Nephron progenitor cell (in vitro differentiated cells): ENCODE results near the gene RXFP1.

ENCODE experiments used
- DNase-seq: peaks from one replicate; pipeline ENCODE4 v3.0.0; 2021
- H3K27ac Mint-ChIP-seq: 2 replicates; pipeline ENCODE4 v1.8.0; 2021; ENCODE audit warnings: mild to moderate bottlenecking, moderate library complexity, mixed read lengths
- H3K27me3 Mint-ChIP-seq: 2 replicates; pipeline ENCODE4 v1.8.0; 2021; ENCODE audit warnings: mild to moderate bottlenecking, low read depth, mixed read lengths; ENCODE audit not compliant: poor library complexity
- H3K36me3 Mint-ChIP-seq: 2 replicates; pipeline ENCODE4 v1.8.0; 2021; ENCODE audit warnings: low read depth, mixed read lengths
- H3K4me1 Mint-ChIP-seq: 2 replicates; pipeline ENCODE4 v1.8.0; 2021; ENCODE audit warnings: mixed read lengths
- H3K4me3 Mint-ChIP-seq: 2 replicates; pipeline ENCODE4 v1.8.0; 2021; ENCODE audit warnings: mild to moderate bottlenecking, moderate library complexity, mixed read lengths
- H3K9me3 Mint-ChIP-seq: 2 replicates; pipeline ENCODE4 v1.8.0; 2021; ENCODE audit warnings: mild to moderate bottlenecking, moderate library complexity, mixed read lengths
- TF ChIP-seq, protein P1 (sequence below): fragments of 200-600 bp; sonication (generic); IDR thresholded peaks from 2 replicates; pipeline ENCODE4 v1.5.0; 2021; ENCODE audit warnings: antibody characterized with exemption

Gene RXFP1

DNA sequence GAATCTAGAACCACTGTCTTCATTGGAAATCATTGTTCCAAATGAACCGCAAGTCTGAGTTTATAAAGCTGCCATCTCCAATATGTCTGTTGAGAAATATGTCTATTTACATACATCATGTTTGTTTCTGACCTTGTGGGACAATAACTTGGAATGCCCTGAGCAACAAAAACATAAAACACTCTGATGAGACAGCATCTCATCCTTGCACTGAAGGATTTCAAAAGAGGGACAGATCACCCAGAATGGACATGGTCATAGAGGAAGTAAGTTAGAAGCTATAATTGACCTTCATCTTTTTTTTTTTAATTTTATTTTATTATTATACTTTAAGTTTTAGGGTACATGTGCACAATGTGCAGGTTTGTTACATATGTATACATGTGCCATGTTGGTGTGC is 22.5 kb downstream of the RXFP1 start:
- TF ChIP-seq, protein P1, sequence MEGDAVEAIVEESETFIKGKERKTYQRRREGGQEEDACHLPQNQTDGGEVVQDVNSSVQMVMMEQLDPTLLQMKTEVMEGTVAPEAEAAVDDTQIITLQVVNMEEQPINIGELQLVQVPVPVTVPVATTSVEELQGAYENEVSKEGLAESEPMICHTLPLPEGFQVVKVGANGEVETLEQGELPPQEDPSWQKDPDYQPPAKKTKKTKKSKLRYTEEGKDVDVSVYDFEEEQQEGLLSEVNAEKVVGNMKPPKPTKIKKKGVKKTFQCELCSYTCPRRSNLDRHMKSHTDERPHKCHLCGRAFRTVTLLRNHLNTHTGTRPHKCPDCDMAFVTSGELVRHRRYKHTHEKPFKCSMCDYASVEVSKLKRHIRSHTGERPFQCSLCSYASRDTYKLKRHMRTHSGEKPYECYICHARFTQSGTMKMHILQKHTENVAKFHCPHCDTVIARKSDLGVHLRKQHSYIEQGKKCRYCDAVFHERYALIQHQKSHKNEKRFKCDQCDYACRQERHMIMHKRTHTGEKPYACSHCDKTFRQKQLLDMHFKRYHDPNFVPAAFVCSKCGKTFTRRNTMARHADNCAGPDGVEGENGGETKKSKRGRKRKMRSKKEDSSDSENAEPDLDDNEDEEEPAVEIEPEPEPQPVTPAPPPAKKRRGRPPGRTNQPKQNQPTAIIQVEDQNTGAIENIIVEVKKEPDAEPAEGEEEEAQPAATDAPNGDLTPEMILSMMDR: no peak
- H3K36me3 Mint-ChIP-seq: no peaks in the 10 kb centered on the region
- no peaks in the 10 kb centered on the region for H3K27me3 Mint-ChIP-seq

DNA sequence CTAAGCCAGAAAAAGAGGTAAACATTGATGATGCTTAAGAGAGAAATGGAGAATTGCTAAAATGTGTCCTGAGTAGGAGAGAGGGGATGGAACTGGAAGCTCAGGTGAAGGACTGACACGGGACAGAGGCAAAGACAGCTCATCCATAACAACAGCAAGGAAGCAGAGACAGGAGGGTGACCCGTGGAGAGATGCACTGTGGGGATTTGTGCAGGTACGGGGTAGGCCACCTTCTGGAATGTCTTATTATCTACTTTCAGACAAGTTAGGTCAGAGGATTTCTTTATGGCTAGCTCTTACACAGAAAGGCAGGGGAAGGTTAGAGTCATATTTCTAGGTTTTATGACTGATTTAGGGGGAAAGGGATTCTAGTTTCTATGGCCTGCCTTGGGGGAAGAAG is 31.7 kb downstream of the RXFP1 start:
- Mint-ChIP-seq H3K4me1 (no peaks in the 10 kb centered on the region), H3K9me3 (peaks cover 16% of the 10 kb centered on the region), H3K27ac (no peak overlapping the region), H3K36me3 (no peaks in the 10 kb centered on the region), H3K27me3 (no peaks in the 10 kb centered on the region), H3K4me3 (no peak overlapping the region)
- TF ChIP-seq, protein P1: no peak
- no peak for DNase-seq

More for the DNA sequence above, 22.5 kb downstream of the RXFP1 start:
- Mint-ChIP-seq H3K4me1 (no peaks in the 10 kb centered on the region), H3K4me3 (no peak overlapping the region), H3K9me3 (peaks cover 24% of the 10 kb centered on the region), H3K27ac (no peak overlapping the region)
- no peak for DNase-seq

DNA sequence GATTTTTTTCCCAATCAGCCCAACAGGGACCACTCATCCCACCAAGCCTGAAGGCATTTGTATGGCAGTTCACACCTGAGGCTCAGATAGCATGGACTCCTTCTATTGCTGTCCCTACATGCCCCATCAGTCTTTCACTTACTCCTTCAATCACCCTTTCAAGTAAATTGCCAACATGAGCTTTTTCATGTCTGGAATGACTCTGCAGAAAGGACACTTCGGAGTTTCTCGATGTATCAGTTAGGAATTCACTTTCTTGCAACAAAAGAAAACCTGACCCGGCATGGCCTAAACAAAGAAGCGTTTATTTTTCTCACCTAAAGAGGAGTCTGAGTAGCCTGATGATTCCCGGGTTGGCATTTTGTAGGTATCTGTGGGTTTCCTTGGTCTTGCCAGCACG is 38.6 kb downstream of the RXFP1 start:
- Mint-ChIP-seq H3K9me3 (no peaks in the 10 kb centered on the region), H3K27ac (no peak overlapping the region), H3K36me3 (no peaks in the 10 kb centered on the region), H3K4me1 (peaks cover 5% of the 10 kb centered on the region), H3K27me3 (no peaks in the 10 kb centered on the region), H3K4me3 (no peak overlapping the region)
- no peak for DNase-seq
- TF ChIP-seq, protein P1: no peak

DNA sequence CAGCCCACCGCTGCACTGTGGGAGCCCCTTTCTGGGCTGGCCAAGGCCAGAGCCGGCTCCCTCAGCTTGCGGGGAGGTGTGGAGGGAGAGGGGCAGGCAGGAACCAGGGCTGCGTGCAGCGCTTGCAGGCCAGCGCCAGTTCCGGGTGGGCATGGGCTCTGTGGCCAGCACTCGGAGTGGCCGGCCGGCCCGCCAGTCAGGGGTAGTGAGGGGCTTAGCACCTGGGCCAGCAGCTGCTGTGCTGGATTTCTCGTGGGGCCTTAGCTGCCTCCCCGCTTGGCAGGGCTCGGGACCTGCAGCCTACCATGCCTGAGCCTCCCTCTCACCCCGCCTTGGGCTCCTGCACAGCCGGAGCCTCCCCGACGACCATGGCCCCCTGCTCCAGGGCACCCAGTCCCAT is 45.2 kb downstream of the RXFP1 start:
- no peaks in the 10 kb centered on the region for H3K27me3 Mint-ChIP-seq
- no peak for DNase-seq
- no peaks in the 10 kb centered on the region for H3K9me3 Mint-ChIP-seq
- no peak overlapping the region for H3K27ac Mint-ChIP-seq
- TF ChIP-seq, protein P1: no peak
- no peaks in the 10 kb centered on the region for H3K36me3 Mint-ChIP-seq
- H3K4me1 Mint-ChIP-seq: no peaks in the 10 kb centered on the region
- H3K4me3 Mint-ChIP-seq: no peak overlapping the region

DNA sequence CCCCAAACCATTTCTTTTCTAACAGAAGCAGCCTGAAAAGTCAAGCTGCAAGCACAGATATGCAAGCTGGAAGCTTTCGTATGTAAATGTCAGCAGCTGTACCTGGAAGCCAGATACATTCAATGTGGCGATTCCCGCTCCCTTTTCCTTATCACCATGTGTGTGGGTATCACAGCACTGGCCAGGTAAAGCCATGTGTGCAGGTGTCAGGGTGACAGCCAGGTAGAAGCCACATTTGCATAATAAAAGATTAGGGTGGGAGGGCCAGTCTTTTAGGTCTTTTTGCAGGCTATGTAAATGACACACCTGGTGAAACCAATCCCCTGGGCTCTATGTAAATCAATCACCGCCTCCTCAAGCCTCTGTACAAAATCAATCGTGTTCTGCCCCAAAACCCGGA is 50.1 kb downstream of the RXFP1 start:
- TF ChIP-seq, protein P1: no peak
- H3K36me3 Mint-ChIP-seq: no peaks in the 10 kb centered on the region
- no peak overlapping the region for H3K4me3 Mint-ChIP-seq
- no peaks in the 10 kb centered on the region for H3K9me3 Mint-ChIP-seq
- no peak for DNase-seq
- no peaks in the 10 kb centered on the region for H3K4me1 Mint-ChIP-seq
- H3K27me3 Mint-ChIP-seq: peaks cover 2% of the 10 kb centered on the region
- H3K27ac Mint-ChIP-seq: no peak overlapping the region

DNA sequence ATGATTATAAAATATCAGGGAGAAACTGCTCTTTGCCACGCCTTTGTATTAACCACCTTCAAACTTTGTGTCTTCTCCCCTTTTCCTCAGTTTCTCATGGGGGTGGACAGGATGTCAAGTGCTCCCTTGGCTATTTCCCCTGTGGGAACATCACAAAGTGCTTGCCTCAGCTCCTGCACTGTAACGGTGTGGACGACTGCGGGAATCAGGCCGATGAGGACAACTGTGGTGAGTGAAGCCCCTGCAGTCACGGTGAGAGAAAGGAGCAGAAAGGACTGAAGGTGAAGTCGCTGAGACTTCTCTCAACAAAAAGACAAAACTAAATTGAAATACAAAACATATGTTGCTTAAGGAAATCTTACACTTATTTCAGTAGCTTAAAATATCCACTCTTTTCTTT is 50.9 kb downstream of the RXFP1 start:
- DNase-seq: no peak
- Mint-ChIP-seq H3K36me3 (no peaks in the 10 kb centered on the region), H3K27ac (no peak overlapping the region), H3K9me3 (no peaks in the 10 kb centered on the region), H3K4me3 (no peak overlapping the region), H3K4me1 (no peaks in the 10 kb centered on the region), H3K27me3 (peaks cover 2% of the 10 kb centered on the region)
- TF ChIP-seq, protein P1: no peak
